HG02981 (cell line): ENCODE results near the gene KY.
"Not testable (repeated sequence)": the region's sequence is repeated elsewhere in the genome, so short reads cannot be mapped to it uniquely, and the experiment has no call there.

ENCODE experiments used
- ATAC-seq: cut with Tn5 transposase; IDR thresholded peaks from one replicate; pipeline ENCODE4 v1.9.1; 2021; ENCODE audit warnings: mild to moderate bottlenecking, moderate library complexity; ENCODE audit not compliant: unreplicated experiment

Gene KY

DNA sequence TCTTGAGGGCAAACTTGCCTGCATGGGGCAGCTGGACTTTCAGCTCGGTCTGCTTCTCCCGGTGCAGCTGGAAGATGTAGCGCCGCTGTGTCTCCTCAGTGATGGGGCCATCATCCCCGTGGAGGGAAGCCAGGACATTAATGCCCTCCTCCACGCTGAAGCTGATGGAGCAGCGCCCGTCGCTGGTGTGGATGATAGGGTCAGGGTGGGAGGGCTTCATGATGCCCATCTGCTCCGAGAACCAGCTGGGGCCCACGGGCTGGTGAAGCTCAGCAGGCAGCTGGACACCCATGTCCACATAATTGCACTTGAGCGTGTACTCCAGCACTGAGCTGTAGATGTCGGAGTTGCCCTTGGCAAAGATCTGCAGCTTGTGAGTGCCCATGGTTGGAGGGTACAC is 46.9 kb downstream of the KY start:
- ATAC-seq, result no peak

DNA sequence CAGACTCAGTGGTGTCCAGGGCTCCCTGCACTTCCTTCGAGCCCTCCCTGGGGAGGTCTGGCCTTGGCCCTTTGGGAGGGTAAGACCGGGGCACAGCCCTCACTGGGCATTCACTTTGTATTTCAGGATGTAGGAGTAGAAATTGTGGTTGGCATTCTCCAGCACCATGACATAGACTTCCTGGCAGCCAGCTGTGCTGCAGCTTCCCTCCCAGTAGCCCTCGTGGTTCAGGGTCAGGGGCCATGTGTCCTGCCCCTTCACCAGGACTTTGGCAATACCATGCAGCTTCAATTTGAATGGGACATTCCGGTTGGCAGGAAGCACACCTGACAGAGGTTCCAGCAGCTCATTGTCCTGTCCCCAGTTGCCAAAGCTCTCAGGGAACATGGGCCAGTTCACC is 47.3 kb downstream of the KY start:
- ATAC-seq, result no peak

DNA sequence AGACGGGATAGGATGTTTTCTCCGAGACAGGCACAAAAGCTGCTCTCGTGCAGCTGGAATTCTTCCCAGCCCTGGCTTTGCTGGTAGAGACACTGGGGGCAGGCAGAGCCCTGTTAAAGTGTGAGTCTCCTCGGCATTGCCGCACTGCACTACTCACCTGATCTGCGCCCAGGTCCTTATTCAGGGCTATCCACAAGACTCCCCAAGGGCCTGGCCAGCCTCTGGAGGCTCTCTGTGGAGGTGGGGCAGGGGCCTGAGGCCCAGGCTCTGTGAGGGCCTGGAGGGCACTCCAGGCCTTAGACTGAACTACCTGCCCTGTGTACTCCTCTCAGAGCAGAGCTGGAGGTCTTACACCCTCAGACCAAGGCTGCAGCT is 48.4 kb downstream of the KY start:
- ATAC-seq, result no peak

DNA sequence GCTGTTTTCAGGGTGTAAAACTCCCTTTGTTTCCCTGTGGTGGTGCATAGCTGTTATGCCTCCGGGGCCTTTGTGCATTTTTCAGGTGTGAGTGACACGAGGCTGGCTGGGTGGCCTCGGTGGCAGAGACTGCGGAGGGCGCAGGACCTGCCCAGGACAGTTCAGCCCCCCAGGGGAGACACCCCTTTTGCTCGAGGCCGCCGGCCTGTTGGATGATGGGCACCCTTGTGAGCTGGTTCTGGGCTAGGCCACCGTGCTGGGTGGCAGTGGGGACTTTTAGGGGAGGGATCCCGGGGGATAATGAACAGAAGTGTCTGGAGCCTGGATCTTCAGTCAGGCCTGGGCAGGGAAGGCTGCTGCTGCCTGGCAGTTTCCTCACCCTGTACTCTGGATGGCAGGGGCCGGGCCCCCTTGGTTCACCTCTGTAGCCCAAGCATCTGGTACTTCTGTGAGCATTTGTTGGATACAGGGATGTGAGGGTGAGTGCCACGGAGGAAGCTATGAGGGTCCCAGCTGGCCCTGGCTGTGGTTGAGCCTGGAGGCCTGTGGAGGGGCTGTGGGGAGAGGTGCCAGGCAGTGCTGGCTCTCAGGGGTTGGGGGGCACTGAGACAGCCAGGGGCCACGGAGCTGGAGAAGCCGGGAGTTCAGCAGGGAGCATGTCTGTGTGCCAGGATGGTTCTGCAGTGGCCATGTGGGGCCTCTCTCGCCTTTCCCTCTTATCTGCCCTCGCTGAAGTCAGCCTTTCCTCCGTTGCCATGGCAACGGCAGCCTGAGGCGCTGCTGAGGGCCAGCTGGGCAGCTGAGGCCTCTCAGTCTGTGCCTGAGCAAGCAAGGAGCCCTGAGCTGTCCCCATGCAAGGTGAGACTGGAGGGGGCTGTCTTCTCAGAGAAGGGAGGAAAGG is 49.0 kb downstream of the KY start:
- no peak for ATAC-seq

DNA sequence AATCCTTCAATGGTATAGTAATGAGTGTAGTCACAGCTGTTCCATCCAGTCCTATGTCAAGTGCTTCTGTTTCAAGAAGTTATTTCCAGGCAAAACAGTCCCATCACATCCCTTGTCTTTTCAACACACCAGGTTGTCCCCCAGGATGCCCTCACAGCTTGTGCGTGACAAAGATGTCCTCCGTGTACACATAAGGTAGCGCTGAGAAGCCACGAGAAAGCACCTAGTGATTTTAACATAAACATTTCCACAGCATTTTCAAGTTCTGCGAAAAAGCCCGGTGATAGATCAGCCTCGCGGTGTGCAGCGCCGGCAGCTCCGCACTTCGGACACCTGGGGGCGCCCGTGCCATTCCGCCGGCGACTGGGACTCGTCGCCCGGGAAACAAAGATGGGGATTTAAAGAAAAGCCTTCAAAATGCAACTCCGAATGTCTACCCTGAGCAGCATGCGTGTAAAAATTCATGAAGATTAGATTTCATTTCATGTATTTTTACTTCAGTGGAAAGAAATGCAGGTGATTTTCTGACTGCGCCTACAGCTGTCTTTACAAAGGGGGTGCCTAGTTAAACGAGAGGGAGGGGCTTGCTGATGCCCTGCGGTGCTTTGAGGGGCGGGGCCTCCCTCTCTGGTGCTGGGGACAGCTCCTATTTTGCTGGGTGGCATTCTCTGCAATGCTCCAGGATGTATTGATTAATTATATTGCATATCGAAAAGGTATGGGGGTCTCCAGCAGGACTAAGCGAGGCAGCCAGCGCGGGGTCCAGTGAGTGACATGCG is 49.9 kb downstream of the KY start:
- peak; percentile 75 for ATAC-seq

DNA sequence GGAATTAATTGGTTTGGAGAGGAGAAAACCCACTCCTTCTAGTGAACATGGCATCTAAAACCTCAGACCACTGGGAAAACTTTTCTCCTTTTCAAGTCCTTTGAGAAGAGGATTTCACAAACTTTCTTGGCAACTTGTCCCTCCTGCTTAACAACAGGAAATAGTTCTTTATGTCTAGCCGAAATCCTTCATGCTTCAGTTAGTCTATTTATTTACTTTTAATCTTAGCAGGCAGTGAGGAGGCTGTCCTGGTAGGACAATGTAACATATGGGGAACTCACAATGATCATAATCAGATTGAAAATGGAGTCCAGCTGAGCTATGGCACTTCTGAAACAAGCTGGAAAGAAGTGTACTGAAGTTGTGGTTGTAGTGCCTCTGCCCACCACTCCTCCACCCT is 50.6 kb downstream of the KY start:
- ATAC-seq, result no peak

DNA sequence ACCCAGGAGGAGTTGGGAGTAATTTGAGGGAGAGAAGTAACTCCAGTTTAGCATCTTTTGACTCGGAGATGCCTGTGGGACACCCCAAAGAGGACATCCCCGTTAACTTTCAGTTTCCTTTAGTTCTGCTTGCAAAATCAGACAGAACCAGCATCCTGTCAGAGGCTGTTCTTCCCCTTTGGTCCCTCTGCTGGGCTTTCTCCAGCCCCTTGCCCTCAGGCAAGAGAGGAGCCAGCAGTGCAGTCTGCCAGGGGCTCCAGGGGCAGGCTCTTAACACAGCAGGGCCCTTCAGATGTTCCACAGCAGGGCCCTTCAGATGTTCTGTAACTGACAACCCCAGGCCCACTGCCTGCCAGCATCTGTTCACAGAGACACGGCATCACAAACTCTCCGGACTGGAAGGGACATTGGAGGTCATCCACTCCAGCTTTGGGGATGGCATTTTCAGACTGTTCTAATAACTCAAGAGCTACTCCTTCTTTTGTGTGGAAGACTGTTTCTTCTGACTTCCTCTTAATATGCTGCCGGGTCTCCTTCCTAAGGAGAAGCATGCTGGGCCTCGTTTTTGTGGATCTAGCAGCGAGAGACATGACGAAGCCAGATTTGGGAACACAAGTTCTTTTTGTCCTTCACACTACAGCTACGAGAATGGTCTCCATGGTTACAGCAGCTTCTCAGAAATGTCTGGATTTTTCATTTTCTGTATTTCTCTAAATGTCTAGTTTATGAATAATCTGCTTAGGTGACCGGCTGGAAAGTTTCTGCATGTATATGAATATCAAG is 51.9 kb downstream of the KY start:
- no peak for ATAC-seq

DNA sequence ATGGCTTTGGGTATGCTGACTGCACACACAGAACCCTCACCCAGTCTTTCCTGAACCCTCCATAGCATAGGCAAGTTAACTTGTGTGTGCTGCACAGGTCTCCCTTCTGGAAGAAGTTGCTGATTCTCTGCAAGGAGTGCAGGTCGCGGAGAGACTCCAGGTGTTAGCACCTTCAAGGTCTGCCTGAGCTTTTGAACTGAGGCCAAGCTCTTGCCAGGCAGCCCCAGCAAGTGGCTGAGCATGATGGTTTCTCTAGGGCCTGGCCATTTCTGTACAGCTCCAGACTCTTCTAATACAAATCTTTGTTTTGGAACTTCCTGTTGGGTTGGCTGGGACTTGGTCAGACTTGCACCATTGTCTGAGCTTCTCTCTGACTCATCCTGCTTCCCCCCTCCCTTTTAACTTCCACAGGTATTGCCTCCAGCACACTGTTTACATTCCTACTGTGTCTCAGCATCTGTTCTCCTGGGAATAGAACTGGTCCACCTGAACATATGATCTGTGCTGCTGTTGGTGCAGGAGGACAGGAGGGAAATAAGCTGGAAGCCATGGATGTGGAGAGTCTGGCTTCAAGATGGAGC is 53.3 kb downstream of the KY start:
- ATAC-seq, result no peak

DNA sequence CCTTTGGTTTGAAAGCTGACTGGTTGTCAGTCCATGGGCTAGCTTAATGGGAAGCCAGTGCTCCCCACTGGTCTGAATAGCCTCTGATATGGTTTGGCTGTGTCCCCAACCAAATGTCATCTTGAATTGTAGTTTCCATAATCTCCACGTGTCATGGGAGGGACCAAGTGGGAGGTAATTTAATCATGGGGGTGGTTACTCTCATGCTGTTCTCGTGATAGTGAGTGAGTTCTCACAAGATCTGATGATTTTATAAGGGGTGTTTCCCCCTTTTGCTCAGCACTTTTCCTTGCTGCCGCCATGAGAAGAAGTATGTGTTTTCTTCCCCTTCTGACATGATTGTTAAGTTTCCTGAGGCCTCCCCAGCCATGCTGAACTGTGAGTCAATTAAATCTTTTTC is 55.8 kb downstream of the KY start:
- not testable (repeated sequence) for ATAC-seq

DNA sequence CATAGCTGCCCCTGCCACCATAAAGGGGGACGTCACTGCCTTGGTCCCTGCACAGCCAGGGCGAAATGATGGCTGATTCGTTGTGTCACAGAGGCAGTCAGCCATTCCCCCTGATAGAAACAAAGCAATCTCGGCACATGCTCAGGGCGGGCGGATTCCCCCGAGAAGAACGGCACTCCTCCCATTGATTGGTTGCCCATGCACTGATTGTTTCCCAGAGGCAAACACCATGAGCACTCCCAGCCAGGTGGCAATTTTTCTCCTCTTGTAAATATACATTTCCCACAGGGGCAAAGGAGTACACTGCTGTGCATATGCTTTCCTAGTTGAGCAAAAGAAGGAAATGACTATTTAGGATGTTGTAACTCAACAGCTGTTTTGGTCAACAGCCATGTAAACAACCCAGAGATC is 56.5 kb downstream of the KY start:
- no peak for ATAC-seq

DNA sequence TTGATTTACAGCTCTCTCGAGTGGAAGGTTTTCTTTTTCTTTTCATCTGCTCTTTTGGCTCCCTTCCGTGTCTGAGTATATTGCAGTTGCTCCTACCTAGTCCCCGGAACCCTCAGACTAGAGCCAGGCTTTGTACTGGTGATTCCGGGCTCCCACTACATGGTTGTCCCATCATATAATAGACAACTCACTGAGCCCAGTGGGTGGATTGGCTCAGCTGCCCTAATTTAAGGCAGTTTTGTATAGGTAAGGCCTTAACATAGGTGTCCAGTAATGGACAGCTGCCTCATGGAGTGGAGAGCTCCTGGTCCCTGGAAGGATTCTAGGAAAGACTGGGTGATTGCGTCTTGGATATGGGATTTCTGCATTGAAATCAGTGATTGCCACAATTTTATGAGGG is 58.0 kb downstream of the KY start:
- no peak for ATAC-seq

DNA sequence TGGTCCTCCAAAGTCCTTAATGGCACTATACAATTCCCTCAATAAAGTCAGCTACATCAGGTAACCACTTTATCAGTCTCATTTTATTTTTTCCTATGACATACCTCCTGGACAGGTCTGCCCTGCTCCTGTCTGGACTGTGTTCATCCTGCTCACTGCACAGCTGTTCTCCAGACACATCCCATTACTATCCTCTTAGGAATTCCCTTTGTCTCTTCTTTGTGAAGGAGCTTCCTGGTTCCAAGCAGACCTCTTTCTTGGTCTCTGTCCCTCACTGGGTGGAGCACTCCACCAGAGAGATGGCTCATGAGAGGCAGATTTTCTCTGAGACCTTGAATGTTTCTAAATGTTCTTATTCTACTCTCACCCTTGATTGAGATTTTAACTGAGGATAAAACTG is 60.1 kb downstream of the KY start:
- ATAC-seq, result no peak

DNA sequence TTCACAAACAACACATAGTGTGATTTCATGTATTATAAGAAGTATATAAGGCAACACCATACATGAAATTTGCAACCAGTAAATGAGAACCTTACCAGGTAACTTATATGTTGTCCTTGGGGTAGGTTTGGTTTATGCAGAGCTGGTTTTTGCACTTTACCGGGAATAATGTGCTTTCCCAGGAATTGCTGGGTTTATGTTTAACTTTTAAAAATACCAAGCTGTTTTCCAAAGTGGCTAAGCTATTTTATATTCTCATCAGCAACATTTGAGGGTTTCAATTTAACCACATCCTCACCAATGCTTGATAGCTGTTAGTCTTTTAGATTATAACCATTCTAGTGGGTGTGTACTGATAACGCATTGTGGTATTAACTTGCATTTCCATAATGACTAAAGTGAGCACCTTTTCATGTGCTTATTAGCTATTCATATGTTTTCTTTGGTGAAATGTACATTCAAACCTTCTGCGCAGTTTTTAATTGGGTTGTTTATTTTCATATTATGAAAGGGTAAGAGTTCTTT is 71.6 kb downstream of the KY start:
- ATAC-seq, result no peak

DNA sequence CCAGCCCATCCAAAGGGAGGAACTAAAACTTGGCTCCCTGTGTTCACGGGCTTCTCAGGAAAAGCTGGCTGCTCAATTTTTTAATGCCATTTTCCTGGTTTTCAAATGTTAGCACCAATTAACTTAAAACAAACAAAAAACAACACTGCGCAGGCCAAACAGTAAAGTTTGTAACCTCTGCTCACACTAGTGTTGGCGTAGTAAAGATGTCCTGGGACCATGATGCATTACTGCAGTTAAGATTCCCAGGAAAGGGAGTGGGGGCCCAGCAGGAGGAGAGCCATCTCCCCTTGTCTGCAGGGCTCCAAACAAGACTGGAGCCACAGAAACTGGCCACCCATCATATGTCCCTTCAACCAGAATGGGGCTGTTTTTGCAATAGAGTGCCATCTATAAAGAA is 74.0 kb downstream of the KY start:
- ATAC-seq, result no peak

DNA sequence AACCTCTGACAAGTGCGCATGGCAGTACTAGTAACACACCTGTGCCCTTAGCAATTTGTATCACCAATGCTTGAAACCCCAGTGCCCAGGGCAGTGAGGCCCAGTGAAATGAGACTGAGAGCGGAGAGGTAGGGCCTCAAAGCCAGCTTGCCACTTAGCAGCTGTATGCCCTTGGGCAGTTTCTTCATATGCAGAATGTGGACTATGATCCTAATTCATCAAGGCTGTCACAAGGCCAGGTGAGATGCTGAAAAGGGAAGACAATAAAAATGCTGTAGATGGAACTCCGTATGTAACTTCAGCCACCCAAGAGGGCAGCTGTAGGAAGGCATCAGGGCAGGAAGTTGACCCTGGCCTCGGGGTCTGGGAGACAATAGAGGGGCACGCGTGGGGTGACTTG is 74.4 kb downstream of the KY start:
- ATAC-seq, result no peak

DNA sequence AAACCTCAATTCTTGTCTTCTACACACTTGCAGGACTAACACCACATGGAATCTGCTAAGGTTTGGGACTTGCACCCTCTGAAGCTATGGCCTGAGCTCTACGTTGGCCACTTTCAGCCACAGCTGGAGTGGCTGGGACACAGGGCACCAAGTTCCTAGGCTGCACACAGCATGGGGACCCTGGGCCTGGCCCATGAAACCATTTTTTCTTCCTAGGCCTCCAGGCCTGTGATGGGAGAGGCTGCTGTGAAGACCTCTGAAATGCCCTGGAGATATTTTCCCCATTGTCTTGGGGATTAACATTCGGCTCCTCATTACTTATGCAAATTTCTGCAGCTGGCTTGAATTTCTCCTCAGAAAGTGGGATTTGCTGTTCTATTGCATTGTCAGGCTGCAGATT is 80.9 kb downstream of the KY start:
- not testable (repeated sequence) for ATAC-seq

DNA sequence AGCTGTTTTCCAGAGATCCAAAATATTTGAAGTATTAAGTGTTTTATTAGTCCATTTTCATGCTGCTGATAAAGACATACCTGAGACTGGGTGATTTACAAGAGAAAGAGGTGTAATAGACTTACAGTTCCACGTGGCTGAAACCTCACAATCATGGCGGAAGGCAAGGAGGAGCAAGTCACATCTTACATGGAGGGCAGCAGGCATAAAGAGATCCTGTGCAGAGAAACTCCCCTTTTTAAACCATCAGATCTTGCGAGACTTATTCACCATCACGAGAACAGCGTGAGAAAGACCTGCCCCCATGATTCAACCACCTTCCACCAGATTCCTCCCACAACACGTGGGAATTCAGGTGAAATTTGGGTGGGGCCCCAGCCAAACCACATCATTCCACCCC is 82.0 kb downstream of the KY start:
- no peak for ATAC-seq

DNA sequence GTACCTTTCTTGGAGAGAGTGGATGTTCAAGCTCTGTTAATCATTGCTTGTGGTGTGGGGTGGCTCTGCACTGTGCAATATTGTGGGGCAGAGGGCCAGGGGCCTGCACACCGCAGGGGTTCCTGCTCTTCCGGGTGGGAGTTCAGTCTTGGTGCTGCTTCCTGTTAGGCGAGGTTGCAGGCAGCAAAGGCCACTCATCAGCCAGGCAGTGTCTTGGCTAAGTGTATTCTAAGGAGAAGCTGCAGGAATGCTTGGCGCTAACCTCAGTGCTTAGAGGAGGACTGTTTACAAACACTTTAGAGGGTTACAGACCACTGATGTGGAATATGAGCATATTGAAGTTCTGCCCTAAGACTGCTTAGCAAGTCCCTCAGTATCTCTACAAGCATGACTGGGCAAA is 83.2 kb downstream of the KY start:
- no peak for ATAC-seq

DNA sequence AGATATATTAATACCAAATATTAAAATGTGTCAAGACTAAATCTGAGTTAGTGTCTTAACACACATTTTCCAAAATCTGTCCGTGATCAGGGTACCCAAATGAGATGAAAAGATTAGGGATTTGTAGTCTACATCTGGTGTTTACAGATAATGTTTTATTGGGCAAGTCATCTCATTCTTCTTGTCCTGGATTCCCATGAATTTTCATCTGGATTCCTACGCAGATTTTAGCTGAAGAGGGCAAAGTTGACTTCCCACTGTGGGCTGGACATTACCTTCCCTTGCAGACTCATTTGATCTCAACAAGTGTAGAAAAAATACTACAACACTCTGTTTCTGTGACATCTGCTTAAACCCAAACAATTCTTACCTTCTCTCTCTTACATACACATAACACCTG is 85.8 kb downstream of the KY start:
- no peak for ATAC-seq

DNA sequence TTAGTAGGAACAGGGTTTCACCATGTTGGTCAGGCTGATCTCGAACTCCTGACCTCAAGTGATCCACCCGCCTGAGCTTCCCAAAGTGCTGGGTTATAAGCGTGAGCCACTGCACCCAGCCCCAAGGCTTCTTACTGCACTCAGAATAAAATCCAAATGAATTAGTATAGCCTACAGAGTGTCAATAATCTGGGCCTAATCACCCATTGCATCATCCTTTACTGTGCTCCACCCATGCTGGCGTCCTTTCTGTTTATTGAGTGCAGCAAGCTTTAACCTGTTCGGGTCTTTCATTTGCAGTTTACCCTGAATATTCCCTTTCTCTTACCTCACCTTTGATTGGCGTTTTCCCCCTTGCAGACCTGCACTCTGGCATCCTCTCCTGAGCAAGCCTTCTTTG is 87.2 kb downstream of the KY start:
- no peak for ATAC-seq

DNA sequence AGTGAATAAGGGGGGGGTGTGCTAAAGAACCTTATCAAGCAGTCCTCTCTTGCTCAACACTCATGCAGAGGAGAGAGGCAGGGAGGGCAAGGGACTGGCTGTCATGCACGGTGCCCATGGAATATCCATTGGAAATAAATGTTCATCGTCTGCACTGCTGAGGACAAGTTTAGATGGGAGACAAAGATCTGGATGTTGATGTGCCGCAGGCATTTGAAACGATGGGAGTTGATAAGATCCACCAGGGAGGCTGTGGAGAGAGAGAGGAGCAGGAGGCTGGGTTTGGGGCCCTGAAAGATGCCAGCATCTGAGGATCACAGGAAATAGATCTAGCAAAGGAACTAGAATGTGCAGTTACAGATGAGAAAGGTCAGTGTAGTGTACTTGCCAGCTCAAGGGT is 88.8 kb downstream of the KY start:
- ATAC-seq, result no peak
